Choroid plexus epithelial cell (primary cell): Measurements from ENCODE around the gene TRAF1.

Experiments used
- DNase-seq: peaks from one replicate; pipeline ENCODE4 v3.0.0-alpha.2; 2010; ENCODE audit warnings: low read depth
- H3K4me3 ChIP-seq: 2 replicates; pipeline ENCODE4 v1.5.1; 2011; ENCODE audit warnings: low read depth, mild to moderate bottlenecking, control low read depth, low read length, moderate library complexity
- CTCF ChIP-seq: conservative IDR thresholded peaks from 2 replicates; pipeline ENCODE4 v1.5.1; 2011; ENCODE audit warnings: low read depth, mild to moderate bottlenecking, control low read depth, inconsistent platforms, low read length, moderate library complexity

TRAF1 gene

GRCh38 chr9:120936011-120936763 is 9.6 kb upstream of the TRAF1 start:
- H3K4me3 ChIP-seq = peak overlapping the region; percentile 45
- peak; percentile 98 for TF ChIP-seq CTCF
- peak; percentile 97 for DNase-seq

GRCh38 chr9:120935383-120935857 is 8.8 kb upstream of the TRAF1 start:
- H3K4me3 ChIP-seq = no peak overlapping the region
- DNase-seq = peak; percentile 92

GRCh38 chr9:120934281-120934680 is 7.7 kb upstream of the TRAF1 start:
- no peak for DNase-seq
- H3K4me3 ChIP-seq = no peak overlapping the region
- no peak for TF ChIP-seq CTCF

More at GRCh38 chr9:120935383-120935857, 8.8 kb upstream of the TRAF1 start:
- TF ChIP-seq CTCF = no peak

GRCh38 chr9:120933310-120934055 is 6.9 kb upstream of the TRAF1 start:
- H3K4me3 ChIP-seq = no peak overlapping the region
- no peak for DNase-seq
- no peak for TF ChIP-seq CTCF

- no peak overlapping the region for H3K4me3 ChIP-seq
- no peak for TF ChIP-seq CTCF
- no peak for DNase-seq
Measured at GRCh38 chr9:120932086-120932823, 5.7 kb upstream of the TRAF1 start.

- TF ChIP-seq CTCF = no peak
- H3K4me3 ChIP-seq = no peak overlapping the region
- DNase-seq = peak; percentile 72
Measured at GRCh38 chr9:120931231-120932085, 4.9 kb upstream of the TRAF1 start.
